Lower leg skin (tissue), 3 donors: ENCODE results near the gene SCAI.

Source experiments
- CTCF ChIP-seq, 3 donors: fragments of 450-650 bp; IDR thresholded peaks; one replicate each; pipeline ENCODE4 v1.5.1; 2016; ENCODE audit warnings: antibody characterized with exemption in 3 of 3, mild to moderate bottlenecking in 3 of 3, moderate library complexity in 2 of 3
- POLR2A ChIP-seq, 2 donors: fragments of 450-650 bp; IDR thresholded peaks; one replicate each; pipeline ENCODE4 v1.6.1; 2016 to 2017; ENCODE audit warnings: antibody characterized with exemption in 2 of 2, mild to moderate bottlenecking in 1 of 2, moderate library complexity in 1 of 2

- TF ChIP-seq CTCF (IDR thresholded peaks at IDR 0.05) (no peak), POLR2A (IDR thresholded peaks at IDR 0.05) (no peak)
These were observed 215.2 kb downstream of the SCAI start for GRCh38 chr9:124928116-124928515.
